Uterus (tissue), 4 donors: ENCODE data around the gene LPCAT1. TPM values are rescaled to one million over a fixed set of nuclear protein-coding genes. Genes with fewer than 3 reads are reported as not detected.

ENCODE experiments used
- DNase-seq, 2 donors: peaks; one replicate each; pipeline ENCODE4 v3.0.0-alpha.2; 2019 to 2020
- H3K27ac ChIP-seq, 2 donors: fragments of 200-600 bp; sonication (generic); 1 replicate in 1 of 2; 2 replicates in 1 of 2; pipeline ENCODE4 v1.5.1; 2016 to 2018
- H3K27me3 ChIP-seq, 2 donors: fragments of 200-600 bp; sonication (generic); one replicate each; pipeline ENCODE4 v1.5.1; 2018 to 2019; ENCODE audit warnings: control low read depth in 1 of 2
- H3K36me3 ChIP-seq, 2 donors: fragments of 200-600 bp; sonication (generic); one replicate each; pipeline ENCODE4 v1.5.1; 2019; ENCODE audit warnings: control low read depth in 1 of 2
- H3K4me1 ChIP-seq, 2 donors: fragments of 200-600 bp; sonication (generic); one replicate each; pipeline ENCODE4 v1.5.1; 2018 to 2019; ENCODE audit warnings: control low read depth in 1 of 2
- H3K4me3 ChIP-seq, 2 donors: fragments of 200-600 bp; sonication (generic); 1 replicate in 1 of 2; 2 replicates in 1 of 2; pipeline ENCODE4 v1.5.1; 2018 to 2019; ENCODE audit warnings: mild to moderate bottlenecking in 1 of 2
- H3K9me3 ChIP-seq, 2 donors: fragments of 200-600 bp; sonication (generic); one replicate each; pipeline ENCODE4 v1.5.1; 2019; ENCODE audit warnings: control low read depth in 1 of 2
- POLR2A ChIP-seq, 2 donors: fragments of 450-650 bp; IDR thresholded peaks; one replicate each; pipeline ENCODE4 v1.6.1; 2016; ENCODE audit warnings: antibody characterized with exemption in 2 of 2, mild to moderate bottlenecking in 1 of 2, moderate library complexity in 1 of 2
- intact Hi-C: fragments of 100-400 bp; cut with DNase I; formaldehyde crosslinking; loops from one replicate; pipeline ENCODE4 v1.15.1; 2023; ENCODE audit warnings: low total_unique reads
- total RNA-seq, 4 donors: library from RNA; depleted of rRNA in 3 of 4; stranded (reverse); fragments of >200 nt in 3 of 4; gene quantifications; one replicate each; pipeline versions ENCODE4 v1.1.0 to v1.2.4, GENCODE V29; 2014 to 2023
- TF ChIP-seq, protein P1 (sequence below), 4 experiments: fragments of 200-600 bp in 2 of 4; fragments of 450-650 bp in 2 of 4; sonication (generic) in 2 of 4; IDR thresholded peaks; one replicate each; pipeline ENCODE4 v1.5.1; 2016 to 2019; ENCODE audit warnings: antibody characterized with exemption in 4 of 4, mild to moderate bottlenecking in 2 of 4, moderate library complexity in 1 of 4
- donor health status: DM: yes; HTN: yes; CAD: no.

Gene LPCAT1
- total RNA-seq, 4 donors from 2014 or later, result 21.5 to 51.0 (median 40.0) TPM

DNA sequence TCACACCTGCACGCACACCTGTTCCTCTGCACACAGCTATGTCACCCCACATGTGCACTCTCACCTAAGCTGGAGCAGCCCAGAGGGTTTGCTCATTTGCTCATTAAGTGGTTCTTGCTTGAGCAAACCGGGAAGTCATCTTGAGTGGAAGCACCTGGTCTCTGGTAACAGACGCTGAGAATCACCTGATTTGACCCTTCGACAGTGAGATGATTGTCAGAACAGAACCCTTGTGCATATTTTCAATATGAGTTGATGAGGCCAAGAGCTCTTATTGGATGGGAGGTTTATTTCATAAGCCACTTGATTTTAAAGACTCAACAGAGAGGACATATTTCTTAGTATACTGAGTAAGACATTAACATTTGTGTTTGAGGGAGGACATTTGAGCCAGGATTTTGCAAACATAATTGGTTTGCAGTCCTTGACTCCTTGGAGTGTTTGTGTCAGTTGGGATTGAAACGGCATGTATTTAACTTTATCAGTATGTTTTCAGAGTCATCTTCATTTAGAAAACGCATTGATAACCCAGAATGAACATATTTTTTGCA, 22.1 kb upstream of the LPCAT1 start:
- Histone ChIP-seq H3K27ac (no peak overlapping the region), H3K27me3 (no peaks in the 10 kb centered on the region), H3K9me3 (no peaks in the 10 kb centered on the region), H3K4me1 (no peaks in the 10 kb centered on the region), H3K36me3 (no peaks in the 10 kb centered on the region), H3K4me3 (no peak overlapping the region)
- TF ChIP-seq POLR2A (IDR thresholded peaks at IDR 0.05), result no peak
- TF ChIP-seq, protein P1, sequence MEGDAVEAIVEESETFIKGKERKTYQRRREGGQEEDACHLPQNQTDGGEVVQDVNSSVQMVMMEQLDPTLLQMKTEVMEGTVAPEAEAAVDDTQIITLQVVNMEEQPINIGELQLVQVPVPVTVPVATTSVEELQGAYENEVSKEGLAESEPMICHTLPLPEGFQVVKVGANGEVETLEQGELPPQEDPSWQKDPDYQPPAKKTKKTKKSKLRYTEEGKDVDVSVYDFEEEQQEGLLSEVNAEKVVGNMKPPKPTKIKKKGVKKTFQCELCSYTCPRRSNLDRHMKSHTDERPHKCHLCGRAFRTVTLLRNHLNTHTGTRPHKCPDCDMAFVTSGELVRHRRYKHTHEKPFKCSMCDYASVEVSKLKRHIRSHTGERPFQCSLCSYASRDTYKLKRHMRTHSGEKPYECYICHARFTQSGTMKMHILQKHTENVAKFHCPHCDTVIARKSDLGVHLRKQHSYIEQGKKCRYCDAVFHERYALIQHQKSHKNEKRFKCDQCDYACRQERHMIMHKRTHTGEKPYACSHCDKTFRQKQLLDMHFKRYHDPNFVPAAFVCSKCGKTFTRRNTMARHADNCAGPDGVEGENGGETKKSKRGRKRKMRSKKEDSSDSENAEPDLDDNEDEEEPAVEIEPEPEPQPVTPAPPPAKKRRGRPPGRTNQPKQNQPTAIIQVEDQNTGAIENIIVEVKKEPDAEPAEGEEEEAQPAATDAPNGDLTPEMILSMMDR (IDR thresholded peaks at IDR 0.05), result no peak
- intact Hi-C loops, result no loop called here
- DNase-seq, result no peak

DNA sequence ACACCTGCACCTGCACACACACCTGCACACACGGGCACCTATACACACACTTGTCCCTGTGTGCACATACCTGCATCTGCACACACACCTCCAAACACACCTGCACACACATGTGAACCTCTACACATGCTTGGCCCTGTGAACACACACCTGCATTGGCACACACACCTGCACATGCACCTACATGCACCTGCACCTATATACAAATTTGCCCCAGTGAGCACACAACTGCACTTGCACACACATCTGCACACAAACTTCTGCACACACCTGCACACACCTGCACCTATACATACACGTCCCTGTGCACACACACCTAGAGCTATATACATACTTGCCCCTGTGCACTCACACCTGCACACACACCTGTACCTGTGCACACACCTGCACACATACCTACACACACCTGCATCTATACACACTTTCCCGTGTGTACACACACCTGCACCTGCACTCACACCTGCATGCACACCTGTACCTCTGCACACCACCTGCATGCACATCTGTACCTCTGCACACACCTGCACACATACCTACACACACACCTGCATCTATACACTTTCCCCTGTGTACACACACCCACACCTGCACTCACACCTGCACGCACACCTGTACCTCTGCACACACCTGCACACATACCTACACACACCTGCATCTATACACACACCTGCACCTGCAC, 21.5 kb upstream of the LPCAT1 start:
- no peaks in the 10 kb centered on the region for H3K36me3 ChIP-seq
- intact Hi-C loops, result no loop called here
- DNase-seq, result peak in 1 of 2 donors; percentile 8
- H3K4me1 ChIP-seq, result no peaks in the 10 kb centered on the region
- TF ChIP-seq, protein P1 (IDR thresholded peaks at IDR 0.05), result no peak
- TF ChIP-seq POLR2A (IDR thresholded peaks at IDR 0.05), result no peak
- H3K27ac ChIP-seq, result no peak overlapping the region
- no peaks in the 10 kb centered on the region for H3K9me3 ChIP-seq
- no peaks in the 10 kb centered on the region for H3K27me3 ChIP-seq
- H3K4me3 ChIP-seq, result no peak overlapping the region

- H3K27ac ChIP-seq, result no peak overlapping the region
- intact Hi-C loops, result no loop called here
- peak; percentile 8 to 14 for DNase-seq
Observed at GRCh38 chr5:1544294-1544961, 20.7 kb upstream of the LPCAT1 start.

DNA sequence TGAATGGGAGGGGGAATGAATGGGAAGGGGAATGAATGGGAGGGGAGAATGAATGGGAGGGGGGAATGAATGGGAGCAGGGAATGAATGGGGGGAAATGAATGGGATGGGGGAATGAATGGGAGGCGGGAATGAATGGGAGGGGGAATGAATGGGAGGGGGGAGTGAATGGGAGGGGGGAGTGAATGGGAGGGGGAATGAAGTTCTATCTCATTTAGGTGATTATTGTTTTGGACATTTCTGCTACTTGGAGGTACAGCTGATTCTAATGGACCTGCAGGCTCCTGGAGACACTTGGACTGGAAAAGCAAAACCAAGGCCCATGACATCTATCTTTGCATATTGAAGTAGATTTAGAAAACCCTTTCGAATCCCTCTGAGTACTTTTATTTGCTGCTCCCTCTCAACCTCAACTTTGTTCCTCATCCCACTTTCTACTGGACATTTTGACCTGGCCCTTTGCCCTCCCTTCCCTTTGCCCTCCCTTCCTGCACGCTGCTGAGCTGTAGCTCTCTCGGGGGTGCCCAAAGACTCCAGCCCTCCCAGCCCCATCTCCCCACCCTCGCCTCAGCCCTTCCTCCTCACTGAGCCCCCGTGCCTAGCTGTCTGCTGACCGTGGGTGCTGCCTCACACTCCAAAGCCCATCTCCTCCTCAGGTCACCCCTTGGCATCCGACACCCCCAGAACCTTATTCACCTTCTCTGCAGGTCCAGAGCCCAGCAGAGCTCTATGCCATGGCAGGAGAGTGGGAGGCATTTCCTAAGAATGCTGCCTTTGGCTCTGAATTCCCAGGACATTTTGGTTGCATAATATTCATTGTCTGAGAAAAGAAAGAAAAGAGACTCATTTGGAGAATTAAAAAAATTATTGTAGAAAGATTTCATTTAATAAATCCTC, 19.9 kb upstream of the LPCAT1 start:
- DNase-seq, result peak; percentile 7 to 9
- intact Hi-C loops, result no loop called here
- no peak overlapping the region for H3K27ac ChIP-seq

More at GRCh38 chr5:1544294-1544961, 20.7 kb upstream of the LPCAT1 start:
- H3K27me3 ChIP-seq, result no peaks in the 10 kb centered on the region
- no peak for TF ChIP-seq POLR2A (IDR thresholded peaks at IDR 0.05)
- TF ChIP-seq, protein P1 (IDR thresholded peaks at IDR 0.05), result no peak
- no peaks in the 10 kb centered on the region for H3K36me3 ChIP-seq
- H3K4me3 ChIP-seq, result no peak overlapping the region
- H3K4me1 ChIP-seq, result no peaks in the 10 kb centered on the region
- H3K9me3 ChIP-seq, result no peaks in the 10 kb centered on the region

More for the DNA sequence above, 19.9 kb upstream of the LPCAT1 start:
- Histone ChIP-seq H3K36me3 (no peaks in the 10 kb centered on the region), H3K9me3 (no peaks in the 10 kb centered on the region), H3K4me3 (no peak overlapping the region), H3K27me3 (no peaks in the 10 kb centered on the region), H3K4me1 (no peaks in the 10 kb centered on the region)
- TF ChIP-seq POLR2A (IDR thresholded peaks at IDR 0.05), result no peak
- TF ChIP-seq, protein P1 (IDR thresholded peaks at IDR 0.05), result no peak
